Type B pancreatic cell (in vitro differentiated cells): Measurements from ENCODE around the gene REEP1. TPM values are rescaled to one million over a fixed set of nuclear protein-coding genes. Genes with fewer than 3 reads are reported as not detected.

ENCODE experiments used
- DNase-seq: peaks from one replicate; pipeline ENCODE4 v3.0.0; 2021; ENCODE audit warnings: mixed read lengths; ENCODE audit not compliant: unreplicated experiment; ENCODE audit errors: extremely low spot score
- H3K27ac Mint-ChIP-seq: 2 replicates; pipeline ENCODE4 v1.8.0; 2021; ENCODE audit warnings: mild to moderate bottlenecking, mixed read lengths
- H3K27me3 Mint-ChIP-seq: 2 replicates; pipeline ENCODE4 v1.8.0; 2021; ENCODE audit warnings: mixed read lengths
- H3K36me3 Mint-ChIP-seq: 2 replicates; pipeline ENCODE4 v1.8.0; 2021; ENCODE audit warnings: mixed read lengths
- H3K4me1 Mint-ChIP-seq: one replicate; pipeline ENCODE4 v1.8.0; 2021; ENCODE audit warnings: mixed read lengths; ENCODE audit not compliant: unreplicated experiment
- H3K4me3 Mint-ChIP-seq: 2 replicates; pipeline ENCODE4 v1.8.0; 2021; ENCODE audit warnings: mild to moderate bottlenecking, mixed read lengths
- H3K9me3 Mint-ChIP-seq: 2 replicates; pipeline ENCODE4 v1.8.0; 2021; ENCODE audit warnings: mixed read lengths
- total RNA-seq: library from RNA; stranded (reverse); gene quantifications from 2 replicates; pipeline ENCODE4 v1.2.1, GENCODE V29; 2021; ENCODE audit warnings: low replicate concordance
- TF ChIP-seq, protein P1 (sequence below): fragments of 200-600 bp; sonication (generic); conservative IDR thresholded peaks from 2 replicates; pipeline ENCODE4 v1.5.0; 2021; ENCODE audit warnings: antibody characterized with exemption, mild to moderate bottlenecking

Gene REEP1
- total RNA-seq, 1 donor from 2014 or later = 6.4 TPM

DNA sequence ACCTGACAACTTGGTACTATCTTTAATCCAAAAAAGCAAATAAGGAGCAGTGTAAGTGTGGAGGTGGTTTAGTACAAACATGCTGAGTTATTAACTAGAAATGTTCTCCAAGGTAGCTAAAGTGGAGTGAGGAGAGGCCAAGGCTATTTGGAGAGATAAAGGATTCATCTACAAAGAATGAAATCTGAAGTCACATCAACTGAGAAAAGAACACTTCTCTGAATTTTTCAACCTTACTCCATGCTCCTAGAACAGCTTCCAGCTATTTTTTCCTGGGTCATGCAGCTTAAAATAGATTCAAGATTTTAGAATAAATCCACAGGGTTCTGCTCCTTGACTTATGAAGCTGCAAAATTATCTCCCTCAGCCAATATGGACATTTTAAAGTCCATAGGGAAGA is 160.8 kb downstream of the REEP1 start:
- DNase-seq = no peak
- Mint-ChIP-seq H3K27me3 (no peaks in the 10 kb centered on the region), H3K36me3 (peaks cover 25% of the 10 kb centered on the region), H3K27ac (peak overlapping the region; percentile 35), H3K4me3 (no peak overlapping the region), H3K4me1 (no peaks in the 10 kb centered on the region), H3K9me3 (no peaks in the 10 kb centered on the region)
- TF ChIP-seq, protein P1, sequence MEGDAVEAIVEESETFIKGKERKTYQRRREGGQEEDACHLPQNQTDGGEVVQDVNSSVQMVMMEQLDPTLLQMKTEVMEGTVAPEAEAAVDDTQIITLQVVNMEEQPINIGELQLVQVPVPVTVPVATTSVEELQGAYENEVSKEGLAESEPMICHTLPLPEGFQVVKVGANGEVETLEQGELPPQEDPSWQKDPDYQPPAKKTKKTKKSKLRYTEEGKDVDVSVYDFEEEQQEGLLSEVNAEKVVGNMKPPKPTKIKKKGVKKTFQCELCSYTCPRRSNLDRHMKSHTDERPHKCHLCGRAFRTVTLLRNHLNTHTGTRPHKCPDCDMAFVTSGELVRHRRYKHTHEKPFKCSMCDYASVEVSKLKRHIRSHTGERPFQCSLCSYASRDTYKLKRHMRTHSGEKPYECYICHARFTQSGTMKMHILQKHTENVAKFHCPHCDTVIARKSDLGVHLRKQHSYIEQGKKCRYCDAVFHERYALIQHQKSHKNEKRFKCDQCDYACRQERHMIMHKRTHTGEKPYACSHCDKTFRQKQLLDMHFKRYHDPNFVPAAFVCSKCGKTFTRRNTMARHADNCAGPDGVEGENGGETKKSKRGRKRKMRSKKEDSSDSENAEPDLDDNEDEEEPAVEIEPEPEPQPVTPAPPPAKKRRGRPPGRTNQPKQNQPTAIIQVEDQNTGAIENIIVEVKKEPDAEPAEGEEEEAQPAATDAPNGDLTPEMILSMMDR = no peak

DNA sequence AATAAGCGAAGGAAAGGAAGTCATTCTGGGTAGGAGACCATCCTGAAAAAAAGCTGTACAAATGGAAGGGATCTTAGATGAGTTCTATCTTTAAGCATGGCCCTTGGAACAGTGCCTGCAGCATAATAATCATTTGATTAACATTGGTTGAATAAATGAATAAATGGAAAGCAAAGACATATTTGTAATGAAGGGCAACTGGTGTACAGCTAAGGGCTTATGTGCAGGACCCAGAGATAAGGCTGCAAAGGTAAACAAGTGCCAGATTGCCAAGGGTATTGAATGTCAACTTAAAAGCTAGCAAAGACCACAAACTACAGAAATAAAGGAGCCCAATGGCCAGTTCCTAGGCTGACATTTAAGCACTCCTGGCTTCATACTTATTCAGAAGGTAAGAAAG is 161.6 kb downstream of the REEP1 start:
- TF ChIP-seq, protein P1 = no peak
- Mint-ChIP-seq H3K4me3 (no peak overlapping the region), H3K27me3 (no peaks in the 10 kb centered on the region), H3K27ac (peak overlapping the region; percentile 35), H3K4me1 (no peaks in the 10 kb centered on the region), H3K9me3 (no peaks in the 10 kb centered on the region), H3K36me3 (peaks cover 25% of the 10 kb centered on the region)
- no peak for DNase-seq

DNA sequence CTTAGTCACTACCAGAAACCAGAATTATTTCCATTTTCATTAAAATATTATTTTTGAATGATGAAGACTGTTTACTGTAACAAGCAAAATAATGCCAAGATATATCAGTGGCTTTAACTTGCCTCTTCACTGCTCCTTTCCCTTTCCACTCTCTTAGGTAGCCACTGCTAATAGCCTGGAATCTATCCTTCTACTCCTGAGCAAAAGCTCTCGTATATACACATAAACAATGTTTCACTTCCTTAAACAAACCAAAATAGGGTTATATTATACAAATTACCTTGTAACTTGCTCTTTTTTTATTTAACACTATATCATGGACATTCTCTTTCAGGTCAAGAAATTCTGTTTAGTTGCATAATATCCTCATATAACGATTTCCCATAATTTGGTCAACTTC is 163.0 kb downstream of the REEP1 start:
- Mint-ChIP-seq H3K27ac (no peak overlapping the region), H3K4me1 (no peaks in the 10 kb centered on the region), H3K36me3 (peaks cover 22% of the 10 kb centered on the region), H3K9me3 (no peaks in the 10 kb centered on the region), H3K4me3 (no peak overlapping the region), H3K27me3 (no peaks in the 10 kb centered on the region)
- TF ChIP-seq, protein P1 = no peak
- DNase-seq = no peak

DNA sequence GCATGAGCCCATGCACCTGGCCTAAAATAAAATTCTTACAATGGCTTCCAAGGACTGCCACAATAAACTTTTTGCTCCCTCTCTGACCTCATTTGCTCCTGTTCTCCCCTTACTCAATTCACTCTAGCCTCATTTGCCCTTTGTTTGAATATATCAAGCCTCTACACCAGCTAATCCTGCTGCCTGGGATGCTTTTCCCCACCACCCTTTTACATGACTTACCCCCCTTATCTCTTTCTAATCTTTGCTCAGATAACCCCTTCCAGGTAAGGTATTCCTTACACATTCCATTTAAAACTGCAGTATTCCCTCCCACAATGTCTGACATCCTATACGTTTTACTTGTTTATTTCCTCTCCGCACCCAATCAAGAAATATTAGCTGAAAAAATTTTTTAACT is 164.8 kb downstream of the REEP1 start:
- TF ChIP-seq, protein P1 = no peak
- H3K4me1 Mint-ChIP-seq = no peaks in the 10 kb centered on the region
- H3K36me3 Mint-ChIP-seq = peaks cover 24% of the 10 kb centered on the region
- H3K4me3 Mint-ChIP-seq = no peak overlapping the region
- H3K27ac Mint-ChIP-seq = no peak overlapping the region
- no peak for DNase-seq
- H3K27me3 Mint-ChIP-seq = no peaks in the 10 kb centered on the region
- no peaks in the 10 kb centered on the region for H3K9me3 Mint-ChIP-seq

DNA sequence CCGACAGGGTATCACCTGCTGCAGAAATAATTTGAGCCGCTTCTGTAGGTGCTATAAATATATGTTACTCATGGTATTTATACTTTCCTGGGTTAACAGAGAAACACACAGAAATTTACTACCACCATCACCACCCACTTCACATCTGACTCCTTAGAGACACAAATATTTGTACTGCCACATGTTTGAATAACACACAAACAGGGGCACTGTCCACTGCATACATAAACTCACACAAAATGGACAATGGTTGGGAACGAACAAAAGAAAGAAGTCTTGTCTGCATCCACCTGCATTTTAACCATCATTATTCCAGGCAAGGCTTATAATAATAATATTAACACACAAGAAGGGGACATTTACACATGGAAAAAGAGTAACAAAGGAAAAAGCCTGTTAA is 166.1 kb downstream of the REEP1 start:
- TF ChIP-seq, protein P1 = no peak
- no peak overlapping the region for H3K4me3 Mint-ChIP-seq
- H3K9me3 Mint-ChIP-seq = no peaks in the 10 kb centered on the region
- no peak for DNase-seq
- H3K27ac Mint-ChIP-seq = no peak overlapping the region
- peaks cover 18% of the 10 kb centered on the region for H3K36me3 Mint-ChIP-seq
- no peaks in the 10 kb centered on the region for H3K4me1 Mint-ChIP-seq
- H3K27me3 Mint-ChIP-seq = no peaks in the 10 kb centered on the region

DNA sequence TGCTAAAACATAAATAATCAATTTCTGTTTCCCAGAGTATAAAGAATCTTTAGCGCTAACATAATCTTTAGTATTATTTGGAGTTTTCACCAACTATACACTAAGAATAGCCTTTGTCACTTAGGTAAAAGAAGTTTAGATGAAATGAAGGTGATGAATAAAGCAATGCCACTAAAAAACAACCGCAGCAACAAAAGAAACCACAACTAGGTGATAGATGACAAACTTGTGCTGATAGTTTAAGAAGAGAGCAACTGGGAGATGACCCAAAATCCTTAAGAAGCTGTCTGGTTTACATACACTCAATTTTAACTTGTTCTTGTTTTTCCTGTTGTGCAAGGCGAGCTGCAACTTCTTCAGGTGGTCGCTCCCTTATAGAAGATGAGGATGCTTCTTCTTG is 167.0 kb downstream of the REEP1 start:
- no peaks in the 10 kb centered on the region for H3K9me3 Mint-ChIP-seq
- H3K27me3 Mint-ChIP-seq = no peaks in the 10 kb centered on the region
- H3K36me3 Mint-ChIP-seq = peaks cover 17% of the 10 kb centered on the region
- no peak overlapping the region for H3K27ac Mint-ChIP-seq
- H3K4me3 Mint-ChIP-seq = no peak overlapping the region
- DNase-seq = no peak
- TF ChIP-seq, protein P1 = no peak
- H3K4me1 Mint-ChIP-seq = no peaks in the 10 kb centered on the region
